Erythroblast (primary cell): Measurements from ENCODE around the gene ANKRD13D.

Source experiments
- DNase-seq, 2 experiments: peaks; one replicate each; lab custom pipeline; 2025; lab: John Stamatoyannopoulos, UW
- GATA1 ChIP-seq: IDR thresholded peaks from 2 replicates; pipeline ENCODE4 v1.6.1; 2011; ENCODE audit warnings: low read depth, mild to moderate bottlenecking, control low read depth, low read length, moderate library complexity
- POLR2A ChIP-seq: IDR thresholded peaks from 2 replicates; pipeline ENCODE4 v1.6.1; 2011; ENCODE audit warnings: mild to moderate bottlenecking, low read length

The ANKRD13D gene

GRCh38 chr11:67289226-67289650 is at the start of gene ANKRD13D:
Gene ANKRD13D (plus strand): TSS chr11:67289303. CDS start chr11:67289461, 158 bp downstream.
- TF ChIP-seq POLR2A, result no peak
- TF ChIP-seq GATA1, result no peak
- DNase-seq, result peak in 1 of 2 experiments; percentile 90

- DNase-seq, result peak; percentile 96 to 97
- peak; percentile 85 for TF ChIP-seq POLR2A
- TF ChIP-seq GATA1, result no peak
These were observed 49.1 kb upstream of the ANKRD13D start for GRCh38 chr11:67239783-67240575.

- TF ChIP-seq POLR2A (no peak), GATA1 (no peak)
- peak; percentile 68 to 83 for DNase-seq
These were observed 48.3 kb upstream of the ANKRD13D start for GRCh38 chr11:67240576-67241389.

GRCh38 chr11:67242548-67242947 is 46.6 kb upstream of the ANKRD13D start:
- DNase-seq, result no peak
- TF ChIP-seq POLR2A (no peak), GATA1 (no peak)

GRCh38 chr11:67243051-67243450 is 46.1 kb upstream of the ANKRD13D start:
- TF ChIP-seq POLR2A (no peak), GATA1 (no peak)
- no peak for DNase-seq

GRCh38 chr11:67245046-67245445 is 44.1 kb upstream of the ANKRD13D start:
- TF ChIP-seq GATA1, result no peak
- TF ChIP-seq POLR2A, result no peak

GRCh38 chr11:67247946-67248550 is 41.1 kb upstream of the ANKRD13D start:
- DNase-seq, result no peak
- TF ChIP-seq POLR2A, result no peak
- no peak for TF ChIP-seq GATA1

More at GRCh38 chr11:67245046-67245445, 44.1 kb upstream of the ANKRD13D start:
- no peak for DNase-seq

- TF ChIP-seq POLR2A, result no peak
- TF ChIP-seq GATA1, result no peak
- no peak for DNase-seq
These were observed 40.5 kb upstream of the ANKRD13D start for GRCh38 chr11:67248653-67249052.

- no peak for TF ChIP-seq GATA1
- no peak for TF ChIP-seq POLR2A
- DNase-seq, result no peak
These were observed 38.8 kb upstream of the ANKRD13D start for GRCh38 chr11:67250059-67251043.

GRCh38 chr11:67251841-67252240 is 37.3 kb upstream of the ANKRD13D start:
- no peak for TF ChIP-seq GATA1
- TF ChIP-seq POLR2A, result no peak
- no peak for DNase-seq

- peak; percentile 66 to 76 for DNase-seq
- TF ChIP-seq GATA1 (no peak), POLR2A (no peak)
These were observed 36.3 kb upstream of the ANKRD13D start for GRCh38 chr11:67252831-67253239.

GRCh38 chr11:67253872-67254624 is 35.1 kb upstream of the ANKRD13D start:
- TF ChIP-seq POLR2A (no peak), GATA1 (no peak)
- DNase-seq, result peak; percentile 75 to 86
